ENCODE measurements around the gene DGKI.

Gene DGKI

DNA sequence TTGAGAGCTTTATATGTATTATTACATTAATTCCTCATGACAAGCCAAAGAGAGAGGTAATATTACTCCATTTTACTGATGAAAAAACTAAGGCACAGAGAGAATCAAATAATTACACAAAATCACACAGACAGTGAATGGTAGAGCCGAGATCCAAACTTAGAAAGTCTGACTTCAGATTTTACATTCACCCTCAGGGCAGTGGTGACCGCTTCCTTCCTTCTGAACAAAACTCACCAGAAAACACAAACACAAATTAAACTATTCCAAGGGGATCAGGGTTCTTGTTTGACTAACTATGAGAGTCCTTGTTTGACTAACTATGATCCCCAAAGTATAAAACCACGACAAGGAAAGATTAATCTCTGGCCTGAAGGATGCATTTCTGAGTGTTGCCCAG lies 435.3 kb downstream of the DGKI start:
- DNase-seq (ENCODE audit: low read depth in 2 of 2), result no peak

DNA sequence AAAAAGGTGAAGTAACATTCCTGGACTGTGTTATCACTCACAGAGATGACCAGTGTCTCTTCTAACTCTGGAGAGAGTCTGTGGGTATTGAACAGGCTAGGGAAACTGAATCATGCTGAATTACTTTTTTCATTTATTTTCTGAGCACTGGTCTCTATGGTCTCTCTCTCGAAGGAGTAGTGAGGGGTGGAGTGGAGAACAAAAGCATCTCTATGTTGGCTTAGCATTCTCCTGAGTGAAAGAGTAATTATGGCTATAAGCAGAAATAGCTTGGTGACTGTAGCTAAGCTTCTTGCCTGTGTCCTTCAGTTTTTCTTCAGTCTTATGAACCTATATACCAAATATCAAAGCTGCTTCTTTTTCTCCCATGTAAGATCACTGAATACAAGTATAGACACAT lies 438.6 kb downstream of the DGKI start:
- DNase-seq (ENCODE audit: low read depth in 2 of 2), result no peak

DNA sequence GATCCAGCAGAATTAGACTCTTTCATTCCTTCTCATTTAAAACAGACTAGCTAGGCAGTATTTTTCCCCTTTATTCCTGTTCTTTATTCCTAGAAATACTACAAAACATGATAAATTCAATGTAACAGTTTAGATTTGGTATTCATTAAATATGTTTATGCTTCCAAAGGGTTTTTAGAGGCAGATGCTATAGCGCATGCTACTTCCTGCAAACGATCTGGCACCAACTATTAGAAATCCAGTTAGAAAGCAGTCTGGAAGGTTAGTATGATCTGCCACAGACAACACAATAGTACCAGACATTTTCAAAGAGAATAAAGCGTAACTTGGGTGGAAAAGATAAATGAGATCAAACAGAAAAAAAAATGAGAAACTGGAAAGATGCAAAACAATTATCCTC lies 439.7 kb downstream of the DGKI start:
- no peak for DNase-seq (ENCODE audit: low read depth in 2 of 2)

DNA sequence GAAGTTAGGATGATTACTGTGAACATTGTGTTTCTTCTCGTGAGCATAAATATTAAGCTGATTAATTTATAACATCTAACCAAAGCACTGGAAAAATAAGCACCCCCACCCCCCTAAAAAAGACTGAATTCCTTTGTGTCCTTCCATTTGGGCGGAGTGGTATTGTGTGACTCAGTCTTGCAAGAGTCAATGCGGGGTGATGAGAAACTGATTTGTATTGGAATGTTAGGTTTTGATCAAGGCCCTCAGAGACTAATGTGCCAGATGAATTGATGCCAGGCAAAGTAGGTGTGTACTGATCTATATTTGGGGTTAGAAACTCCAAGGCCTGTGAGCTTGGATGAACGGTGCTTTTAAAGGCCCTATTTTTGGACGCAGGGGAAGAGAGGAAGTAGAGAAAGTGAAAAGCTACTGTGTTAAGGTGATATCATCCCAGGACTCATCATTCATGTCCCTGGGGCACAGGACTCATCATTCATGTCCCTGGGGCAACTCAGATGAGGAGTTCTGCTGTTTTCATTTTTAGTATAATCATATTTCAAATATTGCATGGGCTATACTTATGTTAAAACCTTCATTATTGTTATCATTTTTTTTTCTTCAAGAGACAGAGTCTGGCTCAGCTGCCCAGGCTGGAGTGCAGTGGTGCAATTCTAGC lies 442.0 kb downstream of the DGKI start:
- DNase-seq (ENCODE audit: low read depth in 2 of 2), result no peak

DNA sequence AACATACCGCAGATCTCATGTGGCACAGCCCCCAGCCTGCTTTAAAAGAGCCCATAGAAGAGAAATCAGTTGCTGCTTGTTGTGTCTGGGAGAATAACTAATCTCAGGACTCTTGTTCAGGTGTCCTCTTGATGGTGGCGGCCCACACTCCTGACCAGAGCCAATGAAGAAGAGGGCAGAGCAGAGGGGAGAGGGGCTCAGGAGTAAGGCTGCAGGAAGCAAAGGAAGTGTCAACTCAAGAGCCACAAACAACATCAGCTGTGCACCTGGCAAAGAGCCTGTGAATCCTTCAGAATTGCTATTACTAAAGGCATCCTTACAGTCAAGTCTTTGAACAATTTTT lies 443.4 kb downstream of the DGKI start:
- no peak for DNase-seq (ENCODE audit: low read depth in 2 of 2)

DNA sequence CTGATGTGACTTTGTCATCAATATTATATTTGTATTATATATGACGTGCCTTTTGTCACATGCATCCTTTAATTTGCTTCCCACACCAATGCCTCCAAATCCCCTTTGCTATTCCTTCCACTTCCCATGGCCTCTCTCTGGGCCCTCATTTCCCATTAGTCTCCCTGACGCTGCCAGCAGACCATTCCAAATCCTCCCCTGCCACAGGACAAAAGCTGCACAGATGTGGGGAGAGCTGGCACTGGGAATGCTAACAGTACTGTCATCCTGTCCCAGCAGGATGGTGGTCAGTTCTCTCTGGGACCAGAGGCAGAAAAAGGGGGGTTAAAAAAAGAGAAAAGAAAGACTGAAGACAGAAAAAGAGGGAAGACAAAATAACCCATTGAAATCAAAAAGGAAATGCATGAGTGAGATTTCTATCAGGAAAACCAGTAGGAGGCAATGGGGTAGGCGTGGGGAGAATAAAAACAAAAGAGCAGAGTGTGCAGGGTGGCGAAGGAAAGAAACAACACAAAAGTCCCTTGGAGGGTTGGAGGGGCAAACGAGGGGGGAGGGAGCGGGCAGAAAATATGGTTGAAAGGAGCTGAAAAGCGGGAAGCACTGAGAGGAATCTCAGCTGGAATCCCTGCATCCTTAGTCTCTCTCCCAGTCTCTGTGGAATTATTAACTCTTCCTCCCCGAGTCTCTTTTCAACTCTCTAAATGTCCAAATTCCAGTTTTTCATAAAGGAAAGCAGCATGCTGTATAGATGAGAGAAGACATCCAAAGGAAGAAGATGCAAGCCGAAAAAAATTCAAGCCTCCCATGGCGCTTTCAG lies 444.0 kb downstream of the DGKI start:
- no peak for DNase-seq (ENCODE audit: low read depth in 2 of 2)

DNA sequence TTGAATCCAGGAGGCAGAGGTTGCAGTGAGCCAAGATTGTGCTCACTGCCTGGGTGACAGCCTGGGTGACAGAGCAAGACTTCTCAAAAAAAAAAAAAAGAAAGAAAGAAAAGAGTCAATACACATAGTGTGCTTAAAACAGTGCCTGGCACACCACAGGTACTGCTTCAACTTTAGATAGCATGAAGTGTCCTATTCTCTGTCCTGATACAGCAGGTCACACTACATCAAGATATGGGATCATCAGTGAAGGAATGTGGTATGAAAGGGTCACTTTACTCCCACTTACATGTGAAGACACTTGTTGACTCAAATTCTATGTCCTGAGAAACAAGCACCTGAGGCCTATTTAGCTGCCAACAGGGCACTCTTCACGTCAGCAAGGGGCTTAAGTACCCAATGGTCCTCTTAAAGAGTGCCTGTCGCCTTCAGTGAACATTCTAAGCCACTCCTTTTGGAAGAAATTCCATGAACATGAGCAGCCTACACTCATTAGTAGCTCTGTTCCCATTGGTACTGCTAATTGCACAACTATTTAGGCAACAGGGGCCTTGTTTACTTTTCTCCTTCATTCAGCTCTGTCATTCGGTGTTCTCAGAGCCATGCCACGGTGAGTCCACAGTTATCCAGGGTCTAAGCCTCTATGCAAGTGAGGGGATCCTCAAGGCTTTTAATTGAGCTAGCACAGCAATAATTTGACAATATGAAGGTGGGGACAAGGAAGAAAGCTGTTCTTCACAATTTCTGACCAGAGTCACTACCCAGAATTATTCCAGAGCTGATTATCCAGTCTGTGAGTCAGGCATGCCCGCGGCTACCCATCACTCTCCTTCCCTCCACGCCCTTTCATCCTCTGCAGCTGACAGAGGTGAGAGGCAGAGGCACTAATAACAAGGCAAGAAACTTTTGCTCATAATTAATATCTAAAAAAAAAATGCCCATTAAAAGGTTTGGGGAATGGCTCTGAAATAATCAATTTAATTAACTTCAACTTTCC lies 446.6 kb downstream of the DGKI start:
- no peak for DNase-seq (ENCODE audit: low read depth in 2 of 2)

DNA sequence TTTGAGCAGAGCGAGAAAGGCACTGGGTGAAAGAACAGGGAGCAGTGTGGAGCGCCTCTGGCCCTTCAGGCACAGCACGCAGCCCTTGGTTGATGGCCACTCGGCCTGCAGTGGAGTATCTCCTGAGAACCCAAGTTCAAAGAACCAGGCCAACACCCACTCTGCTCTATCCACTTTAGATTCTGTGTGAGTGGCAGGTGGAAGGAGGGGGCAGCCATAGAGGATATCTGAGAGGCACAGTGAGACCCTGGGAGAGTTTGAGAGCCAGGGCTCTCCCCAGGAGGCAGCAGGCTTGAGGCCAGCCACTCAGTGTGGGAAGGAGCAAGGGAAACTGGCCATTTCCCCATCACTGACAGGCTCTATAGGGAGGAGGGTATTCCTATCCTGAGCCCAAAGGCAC lies 450.7 kb downstream of the DGKI start:
- DNase-seq (ENCODE audit: low read depth in 2 of 2), result no peak

DNA sequence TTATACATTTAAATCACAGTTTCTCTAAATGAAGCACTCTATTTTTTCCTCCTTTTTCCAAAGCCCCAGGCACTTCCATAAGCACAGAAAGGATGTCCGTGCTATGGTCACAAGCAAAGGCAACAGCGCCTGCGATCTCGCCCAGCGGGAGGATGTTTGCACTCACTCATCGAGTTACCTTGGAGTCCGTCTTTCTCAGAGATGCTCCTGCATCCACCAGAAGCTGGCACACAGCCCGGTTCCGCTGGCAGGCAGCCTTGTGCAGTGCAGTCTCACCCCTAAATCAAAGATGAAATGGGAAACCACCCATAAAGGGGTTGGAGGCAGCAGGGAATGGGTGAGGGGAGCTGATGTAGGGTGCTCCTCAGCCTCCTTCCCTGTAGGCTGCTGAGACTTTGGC lies 451.4 kb downstream of the DGKI start:
- DNase-seq (ENCODE audit: low read depth in 2 of 2), result no peak

DNA sequence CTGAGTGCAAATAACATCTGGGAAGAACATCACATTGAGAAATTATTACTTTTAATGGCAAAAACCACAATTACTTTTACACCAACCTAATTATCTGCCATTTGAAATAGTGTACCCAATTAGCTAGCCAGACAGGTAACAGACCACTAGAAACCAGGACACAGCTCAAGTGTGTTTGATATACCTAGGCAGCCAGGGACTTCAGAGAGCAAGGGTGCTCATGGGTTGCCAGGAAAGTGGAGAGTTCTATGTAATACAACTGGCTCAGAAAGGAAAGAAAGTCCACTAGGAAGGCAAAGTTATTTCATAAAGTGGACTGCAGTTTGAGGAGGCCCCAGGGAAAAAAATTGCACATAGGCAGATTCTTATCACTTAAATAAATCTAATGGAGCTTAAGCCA lies 453.2 kb downstream of the DGKI start:
- no peak for DNase-seq (ENCODE audit: low read depth in 2 of 2)

DNA sequence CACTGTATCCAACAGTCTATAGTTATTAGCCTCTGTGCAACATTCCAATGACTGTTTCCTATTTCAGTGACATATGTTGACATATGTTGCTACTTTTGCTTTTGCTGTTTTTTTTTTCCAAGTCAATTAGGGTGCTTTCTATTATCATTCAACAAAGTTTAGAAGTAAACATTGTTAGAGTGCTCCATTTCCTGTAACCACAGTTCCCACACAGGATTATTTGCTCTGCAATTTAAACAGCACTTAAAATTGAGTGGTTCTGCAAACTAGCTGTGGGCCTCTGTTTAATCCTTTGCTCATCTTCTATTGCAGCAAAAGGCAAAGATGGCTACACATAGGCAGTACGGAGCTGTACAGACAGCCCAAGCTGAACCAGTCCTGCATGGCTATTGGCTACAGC lies 456.7 kb downstream of the DGKI start:
- no peak for DNase-seq (ENCODE audit: low read depth in 2 of 2)

DNA sequence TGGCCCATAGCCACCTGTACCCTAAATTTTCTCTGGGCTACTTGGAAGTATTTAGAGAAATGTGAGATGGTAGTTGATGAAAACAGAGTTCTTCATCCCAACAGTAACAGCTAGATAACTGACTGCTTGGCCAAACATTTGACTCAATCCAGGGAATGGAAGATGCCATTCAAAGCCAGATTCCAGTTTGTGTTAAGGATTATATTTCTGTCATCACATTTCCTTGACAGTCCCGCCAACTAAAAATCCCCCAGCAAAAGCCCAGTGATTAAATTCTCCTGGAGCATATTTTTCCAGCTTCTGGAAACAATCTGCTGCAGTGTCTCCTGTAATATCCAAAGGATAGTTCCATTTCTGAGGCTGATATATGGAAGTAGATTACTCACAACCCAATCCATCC lies 457.9 kb downstream of the DGKI start:
- no peak for DNase-seq (ENCODE audit: low read depth in 2 of 2)

DNA sequence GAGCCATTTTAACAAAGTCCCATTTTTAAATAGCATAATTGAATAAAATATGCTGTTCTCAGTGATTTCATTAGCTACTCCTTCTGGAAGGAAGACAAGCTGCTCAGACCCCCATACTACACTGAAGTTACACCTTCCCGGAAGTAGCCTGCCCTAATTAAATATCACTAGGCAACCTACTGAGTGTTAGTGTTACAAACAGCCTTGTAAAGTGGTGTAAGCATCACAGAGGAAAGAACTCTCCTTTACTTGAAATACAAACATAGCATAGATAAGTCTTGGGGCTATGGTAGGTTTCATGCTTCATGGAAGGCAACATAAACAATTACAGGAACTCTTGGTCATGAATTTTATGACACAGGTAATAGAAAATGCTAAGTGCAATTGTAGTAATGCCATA lies 459.8 kb downstream of the DGKI start:
- DNase-seq (ENCODE audit: low read depth in 2 of 2), result no peak

DNA sequence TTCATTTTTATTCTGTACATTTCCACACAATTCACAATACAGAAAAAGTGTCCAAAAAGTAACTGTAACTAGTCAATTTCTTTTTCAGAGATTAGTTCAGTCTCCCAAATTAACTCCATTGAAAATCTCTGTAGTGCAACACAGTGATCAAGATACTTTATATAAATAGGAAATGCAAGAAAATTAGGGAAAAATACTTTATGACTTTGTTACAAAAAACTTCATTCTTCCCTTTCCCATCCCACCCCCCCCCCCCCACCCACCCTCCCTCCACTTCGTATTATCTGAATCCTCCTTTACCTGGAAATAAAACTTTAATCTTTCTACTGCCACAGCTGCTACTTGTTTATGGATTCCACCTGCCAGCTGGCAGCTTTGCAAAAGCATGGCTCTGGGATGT lies 465.7 kb downstream of the DGKI start:
- DNase-seq (ENCODE audit: low read depth in 2 of 2), result no peak

DNA sequence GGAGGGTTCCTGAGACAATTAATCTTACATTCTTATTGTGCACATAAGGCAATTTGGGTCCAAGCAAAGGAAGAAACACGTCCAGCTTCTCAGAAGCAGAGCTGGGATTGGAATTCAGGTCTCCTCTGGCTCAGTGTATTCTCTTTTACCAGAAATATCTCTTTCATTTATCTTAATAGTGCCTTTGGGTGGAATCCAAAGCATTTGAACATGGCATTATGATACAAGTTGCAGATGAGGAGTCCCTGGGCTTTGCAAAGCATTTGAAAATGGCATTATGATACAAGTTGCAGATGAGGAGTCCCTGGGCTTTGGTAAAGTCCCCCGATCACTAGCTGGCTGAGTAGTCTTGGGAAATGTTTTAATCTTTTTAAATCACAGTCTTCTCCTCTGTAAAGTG lies 473.3 kb downstream of the DGKI start:
- no peak for DNase-seq (ENCODE audit: low read depth in 2 of 2)

DNA sequence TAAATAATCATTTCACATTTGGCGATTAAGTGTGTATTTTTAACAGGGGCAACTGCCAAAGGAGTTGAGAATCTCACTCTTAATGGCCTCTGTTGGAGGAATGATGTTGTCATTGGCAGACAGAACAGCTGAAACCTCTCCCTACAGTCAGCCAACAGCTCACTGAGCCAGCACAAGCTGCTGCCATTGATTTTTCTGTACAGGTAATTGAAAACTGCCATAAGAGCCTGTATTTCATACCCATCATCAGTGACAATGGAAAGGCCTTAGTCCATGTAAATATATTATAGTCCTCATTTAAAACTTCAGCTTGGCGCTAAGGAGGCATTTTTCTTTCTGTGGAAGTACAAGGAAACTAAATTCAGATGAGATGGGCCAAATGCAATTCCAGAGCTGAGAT lies 475.2 kb downstream of the DGKI start:
- no peak for DNase-seq (ENCODE audit: low read depth in 2 of 2)

DNA sequence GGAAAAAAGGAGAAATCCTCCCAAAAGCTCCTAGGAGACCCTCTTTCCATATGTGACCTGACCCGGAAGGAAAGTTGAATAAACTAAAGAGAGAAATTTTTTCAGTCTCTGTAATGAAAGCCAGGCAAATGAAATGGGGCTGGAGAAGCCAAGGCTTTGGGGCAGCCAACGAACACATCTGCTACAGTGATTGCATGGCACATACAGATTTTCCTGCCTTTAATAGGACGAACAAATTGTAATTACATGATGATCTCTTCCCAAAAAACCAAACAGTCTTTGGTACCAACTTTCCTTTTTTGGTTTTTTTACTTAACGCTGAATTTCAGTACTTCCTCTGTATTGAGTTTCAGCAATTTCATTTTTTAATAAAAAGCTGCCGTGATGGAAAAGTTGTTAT lies 479.8 kb downstream of the DGKI start:
- DNase-seq (ENCODE audit: low read depth in 2 of 2), result no peak

DNA sequence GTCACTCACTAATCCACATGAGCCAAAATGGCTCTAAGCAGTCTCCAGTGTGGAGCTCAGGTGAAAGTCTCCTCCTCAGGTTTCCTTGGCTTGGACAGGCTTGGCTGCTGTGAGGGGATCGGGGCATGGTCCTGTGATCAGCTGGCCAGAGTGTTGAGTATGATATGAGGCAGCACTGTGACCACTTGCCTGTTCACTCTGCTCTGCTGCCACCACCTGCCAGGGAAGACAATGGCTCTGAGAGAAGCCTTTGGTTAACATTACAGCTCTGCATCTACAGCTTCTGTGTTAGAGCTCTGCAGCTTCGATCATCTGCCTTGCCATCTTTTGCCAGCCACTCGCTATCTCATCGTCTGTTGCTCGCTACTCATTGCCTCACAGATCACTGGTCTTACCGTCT lies 483.1 kb downstream of the DGKI start:
- no peak for DNase-seq (ENCODE audit: low read depth in 2 of 2)

DNA sequence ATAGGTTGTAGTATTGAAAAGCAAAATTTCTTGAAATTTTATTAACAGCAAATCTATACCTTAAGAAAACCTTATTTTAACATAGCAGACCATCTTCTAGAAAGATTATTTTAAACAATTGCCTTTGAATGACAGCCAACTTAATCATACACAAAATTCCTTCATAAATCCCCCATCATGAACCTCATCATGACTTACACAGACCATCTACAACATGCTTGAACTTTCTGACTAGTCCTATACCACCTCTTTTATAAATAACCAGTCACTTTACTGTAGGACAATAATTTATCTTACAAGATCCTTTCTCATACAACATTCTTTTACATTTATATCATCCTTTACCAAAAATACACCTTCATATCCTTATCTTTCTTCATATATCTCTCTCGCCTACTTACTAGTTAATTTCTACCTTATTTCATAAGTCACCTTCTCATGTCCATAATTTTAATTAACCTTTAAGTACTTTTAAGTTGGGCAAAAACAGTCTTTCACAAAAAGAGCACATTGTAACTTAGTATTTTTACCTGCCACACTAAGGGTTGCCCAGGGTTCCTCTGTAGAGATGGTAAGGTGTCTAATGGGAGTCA lies 486.6 kb downstream of the DGKI start:
- DNase-seq (ENCODE audit: low read depth in 2 of 2), result no peak

DNA sequence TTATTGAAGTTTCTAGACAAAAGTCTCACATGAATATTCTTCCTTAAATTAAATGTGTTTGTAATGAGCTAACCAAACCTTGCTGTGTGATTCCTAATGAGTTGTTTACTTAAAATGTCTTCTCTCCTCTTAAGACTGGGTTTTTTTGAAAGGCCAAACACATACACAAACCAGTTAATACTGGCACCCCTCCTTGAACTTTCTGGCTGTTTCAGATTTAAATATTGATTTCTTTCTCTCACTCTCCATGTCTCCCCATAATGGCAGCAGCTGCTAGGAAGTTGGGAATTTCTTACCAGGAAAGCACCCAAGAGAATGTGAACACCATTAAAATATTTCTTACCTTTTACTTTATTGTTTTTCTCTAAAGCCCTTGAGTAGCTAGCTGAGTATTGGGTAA lies 491.8 kb downstream of the DGKI start:
- no peak for DNase-seq (ENCODE audit: low read depth in 2 of 2)

DNA sequence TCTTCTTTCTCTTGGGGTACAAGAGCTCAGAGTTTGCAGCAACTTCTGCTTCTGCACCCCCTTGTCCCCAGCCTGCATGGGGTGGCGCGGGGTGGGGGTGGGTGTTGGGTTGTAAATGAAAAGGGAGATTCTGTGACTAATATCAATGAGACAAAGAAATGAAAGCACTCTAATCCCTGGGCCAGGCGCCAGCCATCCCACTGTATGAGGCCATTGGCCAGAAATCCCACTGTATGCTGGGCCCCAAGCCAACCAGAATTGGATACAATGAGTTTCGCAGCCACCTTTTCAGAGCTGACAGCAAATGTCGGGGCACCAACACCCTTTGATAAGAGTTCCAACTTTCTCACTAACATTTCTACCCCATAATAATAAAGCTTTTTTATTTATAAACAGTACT lies 492.4 kb downstream of the DGKI start:
- DNase-seq (ENCODE audit: low read depth in 2 of 2), result no peak

DNA sequence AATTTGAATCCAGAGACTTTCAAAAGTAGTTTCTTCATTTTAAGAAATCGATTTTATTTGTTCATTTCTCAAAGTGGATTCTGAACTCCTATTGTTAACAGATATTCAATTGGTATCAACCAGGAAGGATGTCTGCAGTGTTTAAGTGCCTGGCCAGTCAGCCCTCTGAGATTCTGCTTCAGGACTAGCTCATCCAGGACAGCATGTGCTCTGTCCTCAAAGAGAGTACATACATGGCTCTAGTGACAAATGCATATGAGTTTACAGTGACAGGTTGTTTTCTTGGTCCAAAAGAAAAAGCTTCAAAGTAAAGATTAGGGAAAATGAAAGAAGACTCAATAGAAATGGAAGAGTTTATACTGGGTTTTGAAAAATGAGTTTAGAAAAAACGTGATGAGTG lies 494.8 kb downstream of the DGKI start:
- DNase-seq (ENCODE audit: low read depth in 2 of 2), result no peak

Data from stimulated activated CD8-positive, alpha-beta memory T cell treated with anti-CD3 and anti-CD28 coated beads, Interleukin-15, amount 100 ng/mL, for 4 hours (primary cell).